Spleen (tissue), 11 donors: ENCODE measurements around the gene PDE6H. TPM values are rescaled to one million over a fixed set of nuclear protein-coding genes. Genes with fewer than 3 reads are reported as not detected.
A peak's percentile ranks its signal among the peaks of the same experiment; 100 is the strongest.

ENCODE experiments used
- DNase-seq: peaks from one replicate; pipeline ENCODE4 v3.0.0-alpha.2; 2020
- H3K27ac ChIP-seq, 8 donors: fragments of 200-600 bp; sonication (generic) in 7 of 8; 1 replicate in 4 of 8; 2 replicates in 4 of 8; pipeline versions ENCODE4 v1.5.0 to v1.8.0; 2016 to 2021; ENCODE audit warnings: inconsistent platforms in 4 of 8, mild to moderate bottlenecking in 4 of 8, moderate library complexity in 1 of 8
- H3K27me3 ChIP-seq, 7 donors: fragments of 200-600 bp; sonication (generic) in 6 of 7; replicated peaks in 1 of 7; 1 replicate in 4 of 7; 2 replicates in 3 of 7; pipeline versions ENCODE4 v1.5.0 to v1.8.0; 2016 to 2021; ENCODE audit warnings: inconsistent platforms in 3 of 7, mild to moderate bottlenecking in 1 of 7
- H3K36me3 ChIP-seq, 6 donors: fragments of 200-600 bp; sonication (generic) in 5 of 6; 1 replicate in 4 of 6; 2 replicates in 2 of 6; pipeline versions ENCODE4 v1.5.0 to v1.8.0; 2016 to 2021; ENCODE audit warnings: inconsistent platforms in 2 of 6
- H3K4me1 ChIP-seq, 6 donors: fragments of 200-600 bp; sonication (generic) in 5 of 6; 1 replicate in 3 of 6; 2 replicates in 3 of 6; pipeline versions ENCODE4 v1.5.0 to v1.8.0; 2016 to 2021; ENCODE audit warnings: inconsistent platforms in 3 of 6
- H3K4me3 ChIP-seq, 8 donors: fragments of 200-600 bp; sonication (generic) in 7 of 8; 1 replicate in 4 of 8; 2 replicates in 4 of 8; pipeline versions ENCODE4 v1.5.0 to v1.8.0; 2016 to 2021; ENCODE audit warnings: inconsistent platforms in 4 of 8, mild to moderate bottlenecking in 4 of 8, moderate library complexity in 2 of 8
- H3K9me3 ChIP-seq, 8 donors: fragments of 200-600 bp; sonication (generic) in 7 of 8; 1 replicate in 4 of 8; 2 replicates in 4 of 8; pipeline versions ENCODE4 v1.5.0 to v1.8.0; 2016 to 2021; ENCODE audit warnings: inconsistent platforms in 4 of 8
- CTCF ChIP-seq, 11 experiments: fragments of 200-600 bp in 7 of 11; fragments of 450-650 bp in 4 of 11; sonication (generic) in 4 of 11; IDR thresholded peaks in 8 of 11; conservative IDR thresholded peaks in 3 of 11; 1 replicate in 7 of 11; 2 replicates in 4 of 11; pipeline versions ENCODE4 v1.4.0 to v1.8.0; 2016 to 2021; ENCODE audit warnings: antibody characterized with exemption in 11 of 11, inconsistent platforms in 4 of 11, mild to moderate bottlenecking in 1 of 11
- POLR2A ChIP-seq, 3 donors: fragments of 450-650 bp; IDR thresholded peaks; one replicate each; pipeline ENCODE4 v1.5.1; 2017; ENCODE audit warnings: antibody characterized with exemption in 3 of 3, mild to moderate bottlenecking in 1 of 3
- POLR2AphosphoS5 ChIP-seq, 3 donors: sonication (generic); formaldehyde crosslinking; IDR thresholded peaks; one replicate each; pipeline ENCODE4 v1.5.1; 2017; ENCODE audit warnings: antibody characterized with exemption in 3 of 3
- WGBS, 5 donors: extraction: QIAGEN DNeasy Blood & Tissue Kit in 3 of 5; methylation state at CpG; one replicate each; pipeline versions ENCODE4 v1.1.5 to v1.1.7; 2013 to 2018; 5-methylcytosine and 5-hydroxymethylcytosine counted together
- intact Hi-C: fragments of 100-400 bp; cut with DNase I; formaldehyde crosslinking; loops from one replicate; pipeline ENCODE4 v1.15.0; 2023; ENCODE audit warnings: low total_unique reads
- polyA plus RNA-seq, 3 donors: library from polyadenylated mRNA; stranded (reverse); fragments of 200-250 nt; gene quantifications; one replicate each; pipeline ENCODE4 v1.2.1, GENCODE V29; 2013
- total RNA-seq, 7 donors: library from RNA; depleted of rRNA in 3 of 7; stranded (reverse); fragments of >200 nt in 3 of 7; fragmentation: NEBNext Ultra II Directional in 4 of 7; extraction: Animal tissue kit (Norgen Biotek cat#: 25700) in 4 of 7; gene quantifications; one replicate each; pipeline versions ENCODE4 v1.1.0 to v1.2.1, GENCODE V29; 2016 to 2021
- donor health status: healthy with polysubstance abuse.
- donor health status: DM: no; HTN: no; CAD: no; lungs with moderate emphysema.
- donor health status: DM: no; HTN: no; CAD: no.
- donor health status: Bipolar disorder and iron deficiency.
- donor health status: healthy.
- donor health status: DM: no; HTN: no; CAD: no.
- donor health status: DM: yes; HTN: yes; CAD: no.

Gene PDE6H
- total and polyA plus RNA-seq, 10 donors = 0.37 to 2.6 (median 0.51) TPM; not detected in 7

- intact Hi-C loops = no loop called here
- no peak for TF ChIP-seq POLR2A (IDR thresholded peaks at IDR 0.05)
- TF ChIP-seq CTCF (IDR thresholded peaks at IDR 0.05 in 8 of 11, conservative IDR thresholded peaks at IDR 0.05 in 3 of 11) = no peak
- TF ChIP-seq POLR2AphosphoS5 (IDR thresholded peaks at IDR 0.05) = no peak
- 45 to 52% (median 52%) methylated on average over 4 of the region's 4 CpGs for WGBS, 5 donors
These were observed 22.4 kb upstream of the PDE6H start for GRCh38 chr12:14950421-14950820.

GRCh38 chr12:14950982-14951746 lies 21.7 kb upstream of the PDE6H start:
- Histone ChIP-seq H3K4me3 (peak overlapping the region in 1 of 8 donors; percentile 61), H3K27me3 (no peaks in the 10 kb centered on the region), H3K9me3 (no peaks in the 10 kb centered on the region), H3K4me1 (peaks cover 77 to 100% (median 97%) of the 10 kb centered on the region in 6 donors), H3K27ac (peak overlapping the region; percentile 0 to 94 (median 88)), H3K36me3 (peaks cover 2 to 69% (median 34%) of the 10 kb centered on the region in 6 donors)
- TF ChIP-seq CTCF (IDR thresholded peaks at IDR 0.05 in 8 of 11, conservative IDR thresholded peaks at IDR 0.05 in 3 of 11) = no peak
- peak in 1 of 3 donors; percentile 7 for TF ChIP-seq POLR2AphosphoS5 (IDR thresholded peaks at IDR 0.05)
- intact Hi-C loops = no loop called here
- no peak for DNase-seq
- WGBS, 5 donors = 63 to 71% (median 67%) methylated on average over 6 of the region's 6 CpGs

More at GRCh38 chr12:14950421-14950820, 22.4 kb upstream of the PDE6H start:
- no peak for DNase-seq
- H3K4me1 ChIP-seq = peaks cover 69 to 100% (median 90%) of the 10 kb centered on the region in 6 donors
- H3K36me3 ChIP-seq = peaks cover 2 to 70% (median 41%) of the 10 kb centered on the region in 6 donors
- no peaks in the 10 kb centered on the region for H3K9me3 ChIP-seq
- H3K27me3 ChIP-seq = no peaks in the 10 kb centered on the region
- peak overlapping the region in 1 of 8 donors; percentile 61 for H3K4me3 ChIP-seq
- H3K27ac ChIP-seq = peak overlapping the region; percentile 0 to 94 (median 88)

- Histone ChIP-seq H3K9me3 (no peaks in the 10 kb centered on the region), H3K27ac (peak overlapping the region; percentile 63 to 94 (median 88)), H3K4me1 (peaks cover 84 to 100% (median 99%) of the 10 kb centered on the region in 6 donors), H3K27me3 (no peaks in the 10 kb centered on the region), H3K4me3 (peak overlapping the region in 2 of 8 donors; percentile 21 to 61), H3K36me3 (peaks cover 0 to 66% (median 27%) of the 10 kb centered on the region in 6 donors)
- intact Hi-C loops = no loop called here
- DNase-seq = no peak
- no peak for TF ChIP-seq POLR2A (IDR thresholded peaks at IDR 0.05)
- TF ChIP-seq POLR2AphosphoS5 (IDR thresholded peaks at IDR 0.05) = no peak
- no peak for TF ChIP-seq CTCF (IDR thresholded peaks at IDR 0.05 in 8 of 11, conservative IDR thresholded peaks at IDR 0.05 in 3 of 11)
- 11 to 23% (median 19%) methylated on average over 1 of the region's 1 CpG for WGBS, 5 donors
These were observed 21.0 kb upstream of the PDE6H start for GRCh38 chr12:14951851-14952250.

- peak overlapping the region in 5 of 8 donors; percentile 10 to 61 (median 21) for H3K4me3 ChIP-seq
- 17 to 32% (median 28%) methylated on average over 7 of the region's 7 CpGs for WGBS, 5 donors
- H3K36me3 ChIP-seq = peaks cover 0 to 66% (median 21%) of the 10 kb centered on the region in 6 donors
- H3K9me3 ChIP-seq = no peaks in the 10 kb centered on the region
- H3K4me1 ChIP-seq = peaks cover 89 to 100% (median 100%) of the 10 kb centered on the region in 6 donors
- peak; percentile 73 for DNase-seq
- H3K27ac ChIP-seq = peak overlapping the region; percentile 63 to 94 (median 88)
- TF ChIP-seq POLR2AphosphoS5 (IDR thresholded peaks at IDR 0.05) = peak in 1 of 3 donors; percentile 79
- no peak for TF ChIP-seq CTCF (IDR thresholded peaks at IDR 0.05 in 8 of 11, conservative IDR thresholded peaks at IDR 0.05 in 3 of 11)
- TF ChIP-seq POLR2A (IDR thresholded peaks at IDR 0.05) = no peak
- intact Hi-C loops = no loop called here
- H3K27me3 ChIP-seq = no peaks in the 10 kb centered on the region
These were observed 20.4 kb upstream of the PDE6H start for GRCh38 chr12:14952299-14952921.
